GM19395 (cell line): Measurements from ENCODE around the gene PRR36.
"Not testable (repeated sequence)": the region's sequence is repeated elsewhere in the genome, so short reads cannot be mapped to it uniquely, and the experiment has no call there.

Source experiments
- ATAC-seq: cut with Tn5 transposase; IDR thresholded peaks from one replicate; pipeline ENCODE4 v1.9.1; 2021; ENCODE audit warnings: mild to moderate bottlenecking, moderate library complexity; ENCODE audit not compliant: unreplicated experiment

The PRR36 gene

GRCh38 chr19:7900401-7900870 is 26.2 kb upstream of the PRR36 start:
- no peak for ATAC-seq

GRCh38 chr19:7899751-7900378 is 25.7 kb upstream of the PRR36 start:
- no peak for ATAC-seq

DNA sequence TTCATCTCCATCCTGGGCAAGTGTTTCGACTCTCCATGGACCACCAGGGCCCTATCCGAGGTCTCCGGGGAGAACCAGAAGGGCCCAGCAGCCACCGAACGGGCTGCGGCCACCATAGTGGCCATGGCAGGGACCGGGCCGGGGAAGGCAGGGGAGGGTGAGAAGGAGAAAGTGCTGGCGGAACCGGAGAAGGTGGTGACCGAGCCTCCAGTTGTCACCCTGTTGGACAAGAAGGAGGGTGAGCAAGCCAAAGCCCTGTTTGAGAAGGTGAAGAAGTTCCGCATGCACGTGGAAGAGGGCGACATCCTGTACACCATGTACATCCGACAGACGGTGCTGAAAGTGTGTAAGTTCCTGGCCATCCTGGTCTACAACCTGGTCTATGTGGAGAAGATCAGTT is 24.8 kb upstream of the PRR36 start:
- no peak for ATAC-seq

DNA sequence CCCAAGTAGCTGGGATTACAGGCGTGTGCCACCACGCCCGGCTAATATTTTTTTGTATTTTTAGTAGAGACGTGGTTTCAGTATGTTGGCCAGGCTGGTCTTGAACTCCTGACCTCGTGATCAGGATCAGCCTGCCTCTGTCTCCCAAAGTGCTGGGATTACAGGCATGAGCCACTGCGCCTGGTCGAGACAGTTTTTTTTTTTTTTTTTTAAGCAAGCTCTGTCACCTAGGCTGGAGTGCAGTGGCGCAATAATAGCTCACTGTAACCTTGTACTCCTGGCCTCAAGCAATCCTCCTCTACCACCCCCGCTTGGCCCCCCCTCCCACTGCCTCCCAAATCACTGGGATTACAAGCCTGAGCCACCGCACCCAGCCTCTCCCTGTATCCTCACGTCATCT is 23.1 kb upstream of the PRR36 start:
- ATAC-seq: no peak

GRCh38 chr19:7895565-7895964 is 21.4 kb upstream of the PRR36 start:
- no peak for ATAC-seq

DNA sequence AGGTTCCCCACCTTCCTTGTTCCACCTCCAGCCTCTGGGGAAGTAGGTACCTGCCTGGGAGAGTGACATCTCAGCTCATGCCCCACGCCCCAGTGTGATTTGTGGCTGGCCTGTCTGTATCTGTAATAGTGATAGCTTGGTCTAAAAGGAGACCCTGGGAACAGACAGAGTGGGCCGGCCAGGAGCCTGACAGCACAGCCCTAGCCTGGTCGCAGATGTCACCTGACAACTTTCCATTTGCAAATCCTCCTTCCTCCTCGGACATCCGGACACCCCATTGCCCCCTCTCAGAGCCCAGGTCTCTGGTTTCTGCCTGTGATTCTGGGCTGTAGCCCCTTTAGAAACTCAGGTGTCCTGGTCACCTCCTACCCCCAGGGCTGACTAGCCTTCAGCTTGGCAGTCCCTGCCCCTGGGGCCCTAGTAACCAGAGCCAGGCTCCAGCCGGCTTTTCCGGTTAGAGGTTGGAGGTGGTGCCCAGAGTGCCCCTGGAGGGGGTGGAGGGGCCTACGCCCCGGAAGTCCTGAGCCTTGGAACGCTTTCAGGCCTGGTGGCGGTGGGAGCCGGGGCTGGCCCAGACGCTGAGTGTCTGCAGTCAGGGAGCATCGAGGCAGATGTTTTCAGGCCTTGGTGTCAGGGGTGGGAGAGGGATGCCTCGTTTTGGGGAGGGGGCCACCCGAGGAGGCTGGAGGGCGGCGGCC is 20.6 kb upstream of the PRR36 start:
- no peak for ATAC-seq

DNA sequence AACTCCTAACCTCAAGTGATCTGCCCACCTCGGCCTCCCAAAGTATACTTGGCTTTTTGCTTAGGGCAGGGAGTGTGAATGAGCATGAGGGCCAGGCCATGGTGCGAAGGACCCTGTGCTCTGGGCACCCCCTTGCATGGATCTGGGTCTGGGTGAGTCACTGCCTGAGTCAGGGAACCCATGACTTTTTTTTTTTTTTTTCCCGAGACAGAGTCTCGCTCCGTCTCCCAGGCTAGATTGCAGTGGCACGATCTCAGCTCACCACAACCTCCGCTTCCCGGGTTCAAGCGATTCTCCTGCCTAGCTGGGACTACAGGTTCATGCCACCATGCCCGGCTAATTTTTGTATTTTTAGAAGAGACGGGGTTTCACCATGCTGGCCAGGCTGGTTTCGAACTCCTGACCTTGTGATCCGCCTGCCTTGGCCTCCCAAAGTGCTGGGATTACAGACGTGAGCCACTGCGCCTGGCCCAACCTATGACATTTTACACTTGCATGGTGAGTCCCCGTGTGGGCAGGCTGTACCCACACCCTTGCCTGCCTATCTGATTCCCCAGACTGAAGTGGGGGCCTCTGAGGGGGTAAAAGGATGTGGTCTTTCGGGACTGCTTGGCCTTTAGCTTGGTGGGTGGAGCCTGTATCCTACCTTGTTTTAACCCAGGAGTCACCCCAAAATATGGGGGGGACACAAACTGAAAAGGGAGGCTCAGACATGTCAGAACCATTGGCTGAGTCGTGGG is 19.3 kb upstream of the PRR36 start:
- not testable (repeated sequence) for ATAC-seq

GRCh38 chr19:7888826-7889217 is 14.6 kb upstream of the PRR36 start:
- ATAC-seq: no peak

GRCh38 chr19:7888145-7888825 is 14.1 kb upstream of the PRR36 start, which contains the start of gene LRRC8E:
Gene LRRC8E, plus strand, starts transcription at chr19:7888510. Its CDS starts 7,094 bp downstream, at chr19:7895604.
- no peak for ATAC-seq

DNA sequence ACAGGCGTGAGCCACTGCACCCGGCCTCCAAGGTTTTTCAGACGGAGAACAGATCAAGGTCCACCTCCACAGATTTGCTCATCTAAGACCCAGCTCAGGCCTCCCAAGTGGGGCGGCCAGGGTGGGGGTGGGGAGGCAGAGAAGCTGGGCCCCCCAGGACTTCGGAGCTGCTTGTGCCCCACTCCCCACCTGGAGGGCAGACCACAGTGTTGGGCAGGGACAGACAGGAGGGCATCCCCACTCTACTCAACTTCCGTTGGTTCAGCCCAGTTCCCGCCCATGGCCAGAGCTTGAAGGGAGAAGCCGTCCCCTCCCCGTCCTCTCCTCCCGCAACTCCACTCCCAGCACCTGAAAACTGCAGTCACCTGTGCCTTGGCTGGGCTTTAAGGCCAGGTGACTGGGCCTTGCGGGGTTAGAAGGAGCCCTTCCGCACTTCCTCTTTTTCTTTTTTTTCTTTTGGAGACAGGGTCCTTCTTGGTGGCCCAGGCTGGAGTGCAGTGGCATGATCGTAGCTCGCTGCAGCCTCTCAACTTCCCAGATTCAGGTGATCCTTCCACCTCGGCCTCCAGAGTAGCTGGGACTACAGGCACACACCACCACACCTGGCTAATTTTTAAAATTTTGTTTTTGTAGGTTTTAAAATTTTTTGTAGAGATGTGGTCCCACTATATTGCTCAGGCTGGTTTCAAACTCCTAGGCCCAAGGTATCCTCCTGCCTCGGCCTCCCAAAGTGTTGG is 13.4 kb upstream of the PRR36 start:
- ATAC-seq: no peak

- no peak for ATAC-seq
Observed at GRCh38 chr19:7885818-7886217, 11.6 kb upstream of the PRR36 start.

- no peak for ATAC-seq
Observed at GRCh38 chr19:7883796-7884570, 9.8 kb upstream of the PRR36 start.

DNA sequence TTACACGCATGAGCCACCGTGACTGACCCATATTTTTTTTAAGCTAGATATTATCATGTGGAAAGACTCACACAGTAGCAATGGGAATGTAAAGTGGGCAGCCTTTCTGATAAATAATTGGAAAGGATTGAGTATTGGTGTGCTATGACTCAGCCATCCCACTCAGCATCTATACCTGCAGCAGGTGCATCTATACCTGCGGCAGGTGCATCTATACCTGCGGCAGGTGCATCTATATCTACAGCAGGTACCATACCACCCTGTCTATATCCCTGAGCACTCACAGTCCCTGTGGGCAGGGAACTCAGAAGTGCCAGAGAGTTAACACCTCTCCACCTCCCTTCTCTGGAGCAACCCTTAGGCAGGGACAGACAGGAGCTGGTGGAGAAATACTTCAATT is 8.9 kb upstream of the PRR36 start:
- no peak for ATAC-seq

- ATAC-seq: no peak
Observed at GRCh38 chr19:7881910-7882309, 7.7 kb upstream of the PRR36 start.

- no peak for ATAC-seq
Observed at GRCh38 chr19:7879836-7880235, 5.6 kb upstream of the PRR36 start.

DNA sequence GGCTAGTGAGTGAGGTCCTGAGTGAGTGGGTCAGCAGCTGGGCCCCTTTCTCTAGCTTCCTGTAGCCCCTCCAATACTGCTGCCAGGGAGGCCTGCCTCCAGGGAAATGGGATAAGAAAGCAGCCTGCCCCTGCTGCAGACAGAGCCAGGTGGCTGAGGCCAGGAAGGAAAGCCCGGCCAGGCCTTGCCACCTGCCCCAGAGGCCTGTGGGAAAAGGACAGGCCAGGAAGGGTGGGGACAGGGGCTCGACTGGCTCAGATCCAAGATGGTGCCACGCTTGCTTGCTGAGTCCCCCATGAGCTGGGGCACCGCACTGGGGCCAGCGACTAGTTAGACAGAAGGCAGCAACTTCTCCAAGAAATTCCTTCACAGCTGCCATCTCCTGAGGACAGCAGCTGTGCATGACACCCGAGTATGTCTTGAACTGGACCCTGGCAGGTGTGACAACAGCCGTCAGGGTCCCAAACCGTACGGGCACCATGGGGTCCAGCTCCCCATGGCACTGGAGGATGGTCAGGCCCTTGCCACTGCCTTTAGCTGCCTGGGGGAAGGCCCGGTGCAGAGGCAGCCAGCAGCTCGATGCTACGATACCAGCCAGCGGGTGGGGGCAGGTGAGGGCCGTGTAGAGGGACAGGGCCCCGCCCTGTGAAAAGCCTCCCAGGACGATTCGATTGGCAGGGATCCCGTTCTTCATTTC is 5.1 kb upstream of the PRR36 start:
- ATAC-seq: no peak

GRCh38 chr19:7877249-7877836 is 3.2 kb upstream of the PRR36 start:
- ATAC-seq: no peak

DNA sequence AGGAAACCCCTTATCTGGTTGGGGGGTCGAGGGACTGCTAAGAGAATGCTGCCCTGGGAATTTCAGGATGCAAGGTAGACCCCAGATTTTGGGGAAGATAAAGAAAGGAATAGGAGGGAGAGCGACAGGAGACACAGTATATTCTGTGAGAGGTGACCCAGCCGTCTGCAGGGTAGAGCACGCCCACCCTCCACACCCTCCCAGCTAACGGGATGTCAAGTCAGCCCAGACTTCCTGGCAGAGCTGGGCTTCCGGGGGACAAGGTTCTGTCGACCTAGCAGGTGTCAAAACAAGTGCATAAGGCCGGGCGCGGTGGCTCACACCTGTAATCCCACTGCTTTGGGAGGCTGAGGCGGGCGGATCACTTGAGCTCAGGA is 695 bp upstream of the PRR36 start:
- ATAC-seq: no peak
